Cardiac muscle cell (in vitro differentiated cells and primary cell): ENCODE measurements around the gene C1orf122. TPM values are rescaled to one million over a fixed set of nuclear protein-coding genes. Genes with fewer than 3 reads are reported as not detected.
"Not testable (repeated sequence)": the region's sequence is repeated elsewhere in the genome, so short reads cannot be mapped to it uniquely, and the experiment has no call there.

Experiments
- DNase-seq, 2 donors: peaks; one replicate each; pipeline versions ENCODE4 v3.0.0 to v3.0.0-alpha.2; 2010 to 2017; ENCODE audit warnings: low read depth in 1 of 2, low spot score in 1 of 2
- H3K27ac ChIP-seq: fragments of 200-600 bp; sonication (generic); 2 replicates; pipeline ENCODE4 v1.5.1; 2016
- H3K27me3 ChIP-seq: fragments of 200-600 bp; sonication (generic); 2 replicates; pipeline ENCODE4 v1.6.0; 2016; ENCODE audit warnings: control low read depth
- H3K36me3 ChIP-seq: fragments of 200-600 bp; sonication (generic); 2 replicates; pipeline ENCODE4 v1.5.1; 2016; ENCODE audit warnings: control low read depth
- H3K4me1 ChIP-seq: fragments of 200-600 bp; sonication (generic); 2 replicates; pipeline ENCODE4 v1.8.1; 2017; ENCODE audit warnings: low read depth, mild to moderate bottlenecking, mixed run types
- H3K4me3 ChIP-seq: fragments of 200-600 bp; sonication (generic); 2 replicates; pipeline ENCODE4 v1.5.1; 2016; ENCODE audit warnings: mild to moderate bottlenecking
- H3K9me3 ChIP-seq: fragments of 200-600 bp; sonication (generic); 2 replicates; pipeline ENCODE4 v1.5.1; 2017; ENCODE audit warnings: low read depth, mild to moderate bottlenecking, control low read depth
- CTCF ChIP-seq: IDR thresholded peaks from 2 replicates; pipeline ENCODE4 v1.5.1; 2012; ENCODE audit warnings: low read depth, mild to moderate bottlenecking, low read length
- polyA plus RNA-seq: library from polyadenylated mRNA; unstranded; fragments of >200 nt; fragmentation: Nextera tagmentation; extraction: Ambion mirVana; gene quantifications from 2 replicates; pipeline ENCODE4 v1.2.1, GENCODE V29; 2016
- total RNA-seq: library from RNA; depleted of rRNA; stranded (reverse); fragments of >200 nt; gene quantifications from 2 replicates; pipeline ENCODE4 v1.2.3, GENCODE V29; 2016

Gene C1orf122
- total and polyA plus RNA-seq, 2 experiments from 2014 or later: 104 to 174 TPM

GRCh38 chr1:37764414-37764825, 43.2 kb upstream of the C1orf122 start:
- Histone ChIP-seq H3K4me1 (no peaks in the 10 kb centered on the region), H3K27ac (no peak overlapping the region), H3K4me3 (no peak overlapping the region), H3K36me3 (no peaks in the 10 kb centered on the region), H3K9me3 (no peaks in the 10 kb centered on the region), H3K27me3 (peaks cover 100% of the 10 kb centered on the region)
- peak; percentile 58 to 90 for DNase-seq
- TF ChIP-seq CTCF: no peak

GRCh38 chr1:37764888-37765441, 42.6 kb upstream of the C1orf122 start, which contains the start of gene EPHA10:
Gene EPHA10 (minus strand): TSS chr1:37765120. CDS start chr1:37765066, 54 bp downstream.
- Histone ChIP-seq H3K4me3 (no peak within 1 kb of the TSS), H3K36me3 (no peaks in the 10 kb centered on the region), H3K27me3 (peaks cover 99% of the 10 kb centered on the region), H3K9me3 (no peaks in the 10 kb centered on the region), H3K27ac (no peak within 1 kb of the TSS), H3K4me1 (no peaks in the 10 kb centered on the region)
- no peak for DNase-seq
- no peak for TF ChIP-seq CTCF

- TF ChIP-seq CTCF: no peak
- no peaks in the 10 kb centered on the region for H3K4me1 ChIP-seq
- H3K36me3 ChIP-seq: no peaks in the 10 kb centered on the region
- H3K4me3 ChIP-seq: no peak overlapping the region
- no peak overlapping the region for H3K27ac ChIP-seq
- DNase-seq: no peak
- H3K9me3 ChIP-seq: no peaks in the 10 kb centered on the region
- H3K27me3 ChIP-seq: peaks cover 99% of the 10 kb centered on the region
Measured at GRCh38 chr1:37765916-37766664, 41.5 kb upstream of the C1orf122 start.

- no peaks in the 10 kb centered on the region for H3K36me3 ChIP-seq
- no peak overlapping the region for H3K4me3 ChIP-seq
- H3K27ac ChIP-seq: no peak overlapping the region
- no peak for TF ChIP-seq CTCF
- peaks cover 85% of the 10 kb centered on the region for H3K27me3 ChIP-seq
- DNase-seq: no peak
- no peaks in the 10 kb centered on the region for H3K9me3 ChIP-seq
- no peaks in the 10 kb centered on the region for H3K4me1 ChIP-seq
Measured at GRCh38 chr1:37767488-37767887, 40.1 kb upstream of the C1orf122 start.

- peaks cover 46% of the 10 kb centered on the region for H3K27me3 ChIP-seq
- not testable (repeated sequence) for H3K9me3 ChIP-seq, H3K4me1 ChIP-seq, H3K36me3 ChIP-seq, H3K4me3 ChIP-seq, DNase-seq, H3K27ac ChIP-seq
Measured at GRCh38 chr1:37771440-37771839, 36.1 kb upstream of the C1orf122 start.

GRCh38 chr1:37776946-37777516, 30.6 kb upstream of the C1orf122 start:
- no peaks in the 10 kb centered on the region for H3K36me3 ChIP-seq
- H3K27me3 ChIP-seq: peaks cover 13% of the 10 kb centered on the region
- no peak for DNase-seq
- no peak for TF ChIP-seq CTCF
- no peak overlapping the region for H3K4me3 ChIP-seq
- no peaks in the 10 kb centered on the region for H3K9me3 ChIP-seq
- no peaks in the 10 kb centered on the region for H3K4me1 ChIP-seq
- no peak overlapping the region for H3K27ac ChIP-seq
